GM18508 (cell line): ENCODE results near the gene KIFC3.
A peak's percentile ranks its signal among the peaks of the same experiment; 100 is the strongest.

ENCODE experiments used
- ATAC-seq: cut with Tn5 transposase; IDR thresholded peaks from one replicate; pipeline ENCODE4 v1.9.1; 2021; ENCODE audit warnings: moderate number of reproducible peaks; ENCODE audit not compliant: insufficient read depth, unreplicated experiment

Gene KIFC3

GRCh38 chr16:57771141-57771785 is 31.0 kb downstream of the KIFC3 start:
- ATAC-seq: no peak

DNA sequence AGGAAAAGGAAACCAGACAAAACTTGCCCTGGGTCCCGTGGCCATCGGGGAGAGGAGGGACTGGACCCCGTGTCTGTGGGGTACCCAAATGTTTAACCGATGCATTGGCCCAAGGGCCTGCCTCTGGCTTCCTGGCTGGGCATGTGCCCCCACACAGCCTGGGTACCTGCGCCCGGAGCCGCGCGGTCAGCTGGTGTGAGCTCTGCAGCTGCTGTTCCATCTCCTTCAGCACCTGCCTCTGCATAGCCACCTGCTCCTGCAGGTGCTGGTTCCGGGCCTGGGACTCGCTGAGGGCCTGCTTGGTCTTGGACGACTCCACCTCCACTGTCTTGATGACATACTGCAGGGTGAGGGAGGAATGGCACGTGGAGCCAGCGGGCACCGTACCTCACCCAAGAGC is 31.9 kb downstream of the KIFC3 start:
- ATAC-seq: no peak

DNA sequence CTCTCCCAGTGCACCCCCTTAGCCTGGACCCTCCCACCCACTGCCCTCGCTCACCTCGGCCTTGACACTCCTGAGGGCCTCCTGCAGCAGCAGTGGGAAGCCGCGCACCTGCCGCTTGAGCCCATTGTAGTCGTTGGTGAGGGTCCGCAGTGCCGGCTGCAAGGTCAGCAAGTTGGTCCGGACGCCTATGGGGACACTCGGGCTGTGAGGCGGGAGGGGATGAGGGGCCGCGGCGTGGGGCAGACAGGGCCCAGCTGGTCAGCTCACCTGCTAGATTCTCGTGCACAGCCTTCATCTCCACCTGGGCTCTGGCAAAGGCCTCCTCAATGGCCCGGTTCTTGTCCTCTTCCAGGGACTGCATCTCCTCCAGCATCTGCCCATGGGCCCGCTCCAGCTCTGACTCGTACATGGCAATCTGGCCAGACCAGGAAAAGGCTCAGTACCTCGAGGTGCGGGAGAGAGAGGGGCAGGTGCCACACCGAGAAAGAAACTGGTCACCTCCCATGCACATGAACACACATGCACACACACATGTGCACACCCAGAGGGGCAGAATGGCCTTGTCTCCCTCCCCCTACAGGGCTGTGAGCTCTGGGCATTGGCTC is 32.6 kb downstream of the KIFC3 start:
- no peak for ATAC-seq

DNA sequence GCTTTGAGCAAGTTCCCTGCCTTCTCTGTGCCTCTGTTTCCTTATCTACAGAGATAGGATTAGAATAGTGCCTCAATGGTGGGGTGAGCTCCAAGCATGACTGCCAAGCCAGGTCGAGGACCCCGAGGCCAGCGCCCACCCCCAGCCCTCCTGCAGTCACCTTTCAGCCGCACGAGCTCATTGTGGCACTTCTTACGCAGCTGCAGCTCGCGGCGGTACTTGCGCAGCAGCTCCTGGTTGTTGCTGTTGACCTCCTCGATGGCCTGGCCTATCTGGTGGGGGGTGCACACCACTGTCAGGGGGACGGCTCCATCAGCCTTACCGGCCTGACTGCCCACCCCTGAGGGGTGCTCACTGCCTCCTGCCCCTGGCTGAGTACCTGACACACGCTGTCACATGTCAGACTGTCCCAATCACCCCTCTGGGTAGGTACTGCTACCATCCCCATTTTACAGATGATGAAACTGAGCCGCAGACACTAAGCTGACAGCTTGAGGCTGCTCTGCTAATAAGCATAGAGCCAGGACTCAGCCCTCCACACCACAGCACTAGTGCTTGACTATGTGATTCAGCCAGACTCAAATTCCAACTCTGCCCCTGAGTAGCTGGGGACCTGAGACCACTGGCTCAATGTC is 35.5 kb downstream of the KIFC3 start:
- no peak for ATAC-seq

DNA sequence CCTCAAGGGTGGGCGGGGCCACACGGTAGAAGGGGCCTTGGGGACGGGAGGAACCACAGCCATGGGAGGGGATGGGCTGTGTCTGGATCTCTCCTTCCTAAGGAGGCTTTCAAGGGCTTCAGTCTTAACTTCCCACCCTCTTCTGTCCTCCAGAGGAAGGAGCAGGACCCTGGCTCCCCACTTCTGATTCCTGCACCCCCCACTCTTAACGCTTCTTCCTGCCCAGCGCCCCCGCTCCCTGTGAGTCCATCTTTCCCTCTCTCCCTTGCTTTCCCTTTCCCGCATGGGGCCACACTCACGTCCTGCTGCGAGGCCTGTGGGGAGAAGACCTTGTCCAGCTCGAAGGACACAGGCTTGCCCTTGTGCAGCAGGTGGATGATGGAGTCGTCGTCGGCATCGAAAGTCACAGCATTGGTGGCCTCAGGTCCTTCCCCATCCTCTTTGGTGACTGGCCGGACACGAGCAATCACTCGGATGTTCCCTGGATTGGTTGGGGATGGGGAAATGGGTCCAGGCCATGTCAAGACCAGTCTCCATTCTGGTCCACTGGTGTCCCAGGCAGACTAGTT is 37.0 kb downstream of the KIFC3 start:
- ATAC-seq: no peak

- ATAC-seq: no peak
Measured at GRCh38 chr16:57764341-57765159, 37.7 kb downstream of the KIFC3 start.

GRCh38 chr16:57764006-57764340 is 38.3 kb downstream of the KIFC3 start:
- no peak for ATAC-seq

DNA sequence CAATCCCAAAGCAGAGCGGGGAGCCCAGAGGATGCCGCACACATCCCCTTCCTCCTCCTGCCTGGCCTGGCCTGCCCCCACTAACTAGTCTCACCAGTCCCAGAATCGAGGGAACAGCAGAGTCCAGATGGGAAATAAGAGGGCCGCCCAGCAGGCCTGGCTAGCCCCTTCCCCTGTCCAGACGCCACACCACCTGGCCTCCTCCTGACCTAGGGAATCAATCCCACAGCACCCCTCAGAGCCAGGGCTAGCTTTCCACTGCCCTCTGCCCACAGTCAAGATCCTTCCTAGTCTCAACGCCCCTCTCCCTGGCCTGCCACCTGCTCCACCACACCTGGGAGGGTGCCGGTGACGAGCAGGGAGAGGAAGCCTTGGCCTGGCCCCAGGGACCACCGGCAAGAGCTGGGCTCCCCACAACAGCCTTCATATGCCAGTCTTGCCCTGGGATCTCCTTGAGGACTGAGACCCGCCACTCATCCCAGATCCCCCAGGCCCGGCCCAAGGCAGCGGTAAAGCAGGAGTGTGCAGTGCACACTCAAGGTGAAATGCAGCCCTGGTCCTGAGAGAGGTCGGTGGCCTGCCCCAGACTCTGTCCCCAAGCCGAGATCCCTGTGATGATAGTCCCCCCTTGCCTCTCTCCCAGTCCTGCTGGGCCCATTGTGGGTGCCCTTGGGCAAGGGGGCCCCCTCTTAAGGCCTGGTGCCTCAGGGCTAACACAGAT is 38.8 kb downstream of the KIFC3 start:
- no peak for ATAC-seq

GRCh38 chr16:57762365-57763040 is 39.8 kb downstream of the KIFC3 start:
- no peak for ATAC-seq

DNA sequence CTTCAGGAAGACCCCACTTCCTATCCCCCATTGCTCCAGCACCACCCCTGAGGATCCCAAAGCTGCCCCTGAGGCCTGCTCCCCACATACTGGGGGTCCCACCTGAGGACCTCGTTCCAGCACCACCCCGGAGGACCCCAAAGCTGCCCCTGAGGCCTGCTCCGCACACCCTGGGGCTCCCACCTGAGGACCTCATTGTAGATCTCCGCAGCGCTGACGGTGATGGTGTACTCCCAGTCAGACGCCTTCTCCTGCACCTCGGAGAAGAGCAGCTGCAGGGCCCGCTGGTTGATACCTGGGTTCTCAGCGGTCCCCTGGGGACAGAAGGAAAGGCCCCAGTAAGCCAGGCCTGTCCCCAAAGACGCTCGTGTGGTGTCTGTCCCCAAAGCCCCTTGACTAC is 40.3 kb downstream of the KIFC3 start:
- no peak for ATAC-seq

DNA sequence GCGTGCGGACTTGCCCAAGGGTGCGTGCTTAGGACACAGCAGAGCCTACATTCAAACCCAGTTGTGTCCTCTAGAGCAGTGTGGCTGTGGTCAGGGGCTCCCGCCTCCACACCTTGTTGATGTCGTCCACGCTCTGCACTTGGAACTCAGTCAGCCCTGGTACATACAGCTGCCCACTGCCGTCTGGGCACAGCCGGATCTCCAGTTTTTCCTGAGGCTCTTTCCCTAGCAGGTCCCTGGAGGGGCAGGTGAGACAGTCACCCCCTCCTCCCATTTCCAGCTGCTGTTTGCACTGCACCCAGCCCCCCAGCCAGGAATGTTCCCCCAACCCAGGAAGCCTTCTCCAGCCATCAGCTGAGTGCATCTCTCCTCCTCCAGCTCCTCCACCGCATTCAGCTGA is 41.0 kb downstream of the KIFC3 start:
- ATAC-seq: no peak

DNA sequence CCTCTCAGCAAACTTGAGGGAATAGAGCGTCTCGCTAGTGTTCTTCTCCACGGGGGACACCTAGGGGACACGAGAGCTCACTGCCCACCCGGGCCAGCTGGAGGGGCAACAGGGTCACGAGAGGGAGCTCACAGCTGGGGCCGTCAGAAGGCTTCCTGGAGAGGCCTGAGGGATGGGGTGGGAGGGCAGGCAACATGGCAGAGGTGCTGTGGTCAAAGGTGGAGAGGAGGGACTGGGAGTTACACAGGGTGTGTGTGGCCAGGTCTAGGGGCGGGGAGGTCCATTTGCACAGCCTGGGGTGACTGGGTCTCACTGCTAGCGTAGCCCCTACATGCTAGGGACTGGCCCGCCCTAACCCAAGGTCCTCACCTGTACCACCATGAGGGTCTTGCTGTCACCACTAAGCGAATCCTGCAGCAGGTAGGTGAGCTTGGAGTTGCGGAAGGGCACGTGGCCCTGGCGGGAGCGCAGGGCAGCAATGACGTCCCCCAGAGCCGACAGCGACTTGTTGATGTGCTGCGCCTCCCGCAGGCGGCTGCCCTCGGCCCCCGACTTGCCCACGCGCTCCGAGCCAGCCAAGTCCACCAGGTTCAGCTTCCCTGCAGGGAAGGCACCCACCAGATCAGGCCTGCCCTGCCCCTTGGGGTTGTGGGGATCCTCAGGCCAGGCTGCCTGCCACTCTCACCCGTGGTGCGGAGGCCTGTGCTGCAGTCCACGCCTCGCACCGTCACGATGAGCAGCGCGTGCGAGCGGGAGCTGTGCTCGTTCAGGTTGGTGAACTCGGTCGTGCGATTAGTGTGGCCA is 41.7 kb downstream of the KIFC3 start:
- ATAC-seq: no peak

- no peak for ATAC-seq
Measured at GRCh38 chr16:57759541-57760356, 42.5 kb downstream of the KIFC3 start.

DNA sequence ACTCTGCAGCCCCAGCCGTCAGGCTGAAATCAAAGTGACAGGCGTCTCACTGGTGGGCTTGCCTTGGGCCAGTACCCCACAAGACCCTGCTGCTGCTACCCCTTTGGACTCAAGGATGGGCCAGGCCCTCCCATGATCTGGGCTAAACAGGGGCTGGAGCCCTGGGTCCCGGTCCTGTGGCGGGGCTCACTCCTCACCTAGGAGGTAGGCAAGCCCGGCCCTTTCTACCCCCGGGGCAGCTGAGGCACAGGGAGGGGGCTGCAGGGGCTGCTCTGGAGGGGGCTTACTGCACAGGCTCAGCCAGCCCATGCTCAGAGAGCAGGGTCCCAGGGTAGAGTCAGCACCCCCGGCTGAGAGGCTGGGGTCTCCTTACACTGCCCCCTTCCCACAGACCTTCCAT is 43.2 kb downstream of the KIFC3 start:
- ATAC-seq: no peak

- ATAC-seq: no peak
Measured at GRCh38 chr16:57758331-57759117, 43.8 kb downstream of the KIFC3 start.

- no peak for ATAC-seq
Measured at GRCh38 chr16:57757883-57758282, 44.4 kb downstream of the KIFC3 start.

GRCh38 chr16:57757326-57757786 is 44.9 kb downstream of the KIFC3 start:
- ATAC-seq: peak; percentile 55
